NOMO-1 treated with dmso at 0.1 percent for 144 hours (cell line): ENCODE results near the gene DIS3L.
A peak's percentile ranks its signal among the peaks of the same experiment; 100 is the strongest.
"Not testable (repeated sequence)": the region's sequence is repeated elsewhere in the genome, so short reads cannot be mapped to it uniquely, and the experiment has no call there.

Experiments used
- DNase-seq: peaks from one replicate; lab custom pipeline; 2025; ENCODE audit not compliant: unreplicated experiment; lab: John Stamatoyannopoulos, UW

DIS3L gene

GRCh38 chr15:66293419-66294156, at the start of gene DIS3L:
Gene DIS3L (plus strand): TSS chr15:66293568. CDS start chr15:66293597, 29 bp downstream.
- peak; percentile 45 for DNase-seq

DNA sequence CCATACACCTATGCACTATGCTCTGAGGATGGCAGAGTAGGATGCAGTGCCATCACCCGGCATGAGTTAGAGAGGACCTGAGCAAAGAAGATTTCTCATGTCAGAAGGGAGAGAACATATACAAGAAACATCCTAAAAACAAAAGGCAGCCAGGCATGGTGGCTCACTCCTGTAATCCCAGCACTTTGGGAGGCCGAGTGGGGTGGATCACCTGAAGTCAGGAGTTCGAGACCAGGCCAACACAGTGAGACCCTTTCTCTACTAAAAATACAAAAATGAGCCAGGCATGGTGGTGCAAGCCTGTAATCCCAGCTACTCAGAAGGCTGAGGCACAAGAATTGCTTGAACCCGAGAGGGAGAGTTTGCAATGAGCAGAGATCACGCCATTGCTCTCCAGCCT, 47.5 kb upstream of the DIS3L start:
- not testable (repeated sequence) for DNase-seq

DNA sequence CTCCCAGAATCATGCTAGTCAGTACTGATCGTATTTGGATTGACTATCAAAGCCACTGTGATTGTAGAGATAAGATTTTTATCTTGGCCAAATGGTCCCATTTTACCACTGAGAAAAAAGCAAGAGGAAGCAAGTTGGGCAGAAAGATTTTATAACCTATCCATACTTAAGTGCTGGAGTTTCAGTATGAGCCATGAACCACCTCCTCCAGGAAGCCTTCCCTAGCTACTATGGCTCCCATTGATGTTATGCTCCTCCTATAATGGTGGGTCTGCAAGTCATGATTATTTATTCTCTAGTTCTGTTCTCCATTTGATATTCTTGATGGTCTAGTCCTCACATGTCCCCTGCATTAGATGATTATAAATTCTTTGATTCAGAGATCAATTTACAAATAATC, 46.4 kb upstream of the DIS3L start:
- no peak for DNase-seq

DNA sequence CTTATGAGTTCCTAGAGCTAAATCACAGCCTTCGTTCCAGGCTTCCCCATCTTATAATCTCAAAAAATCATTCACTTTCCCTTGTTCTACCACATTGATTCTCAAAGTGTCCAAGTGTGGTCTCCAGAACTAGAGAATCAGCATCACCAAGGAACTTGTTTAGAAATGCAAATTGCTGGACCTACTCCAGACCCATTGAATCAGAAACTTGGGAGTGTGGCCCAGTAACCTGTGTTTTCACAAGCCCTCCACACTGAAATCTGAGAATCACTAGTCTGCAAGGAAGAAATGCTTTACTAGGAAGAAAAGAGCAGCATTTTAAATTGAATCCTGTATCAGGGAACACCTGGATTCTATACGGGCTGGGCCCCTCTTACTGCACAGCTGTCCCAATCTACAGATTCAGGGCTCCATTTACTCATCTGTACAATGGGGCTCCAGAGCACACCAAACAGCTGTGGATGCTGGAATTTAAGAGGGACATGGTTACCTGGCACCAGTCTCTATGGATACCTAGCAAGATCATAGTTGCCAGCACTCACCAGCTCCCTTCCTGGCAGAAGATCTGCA, 43.7 kb upstream of the DIS3L start:
- DNase-seq, result no peak

DNA sequence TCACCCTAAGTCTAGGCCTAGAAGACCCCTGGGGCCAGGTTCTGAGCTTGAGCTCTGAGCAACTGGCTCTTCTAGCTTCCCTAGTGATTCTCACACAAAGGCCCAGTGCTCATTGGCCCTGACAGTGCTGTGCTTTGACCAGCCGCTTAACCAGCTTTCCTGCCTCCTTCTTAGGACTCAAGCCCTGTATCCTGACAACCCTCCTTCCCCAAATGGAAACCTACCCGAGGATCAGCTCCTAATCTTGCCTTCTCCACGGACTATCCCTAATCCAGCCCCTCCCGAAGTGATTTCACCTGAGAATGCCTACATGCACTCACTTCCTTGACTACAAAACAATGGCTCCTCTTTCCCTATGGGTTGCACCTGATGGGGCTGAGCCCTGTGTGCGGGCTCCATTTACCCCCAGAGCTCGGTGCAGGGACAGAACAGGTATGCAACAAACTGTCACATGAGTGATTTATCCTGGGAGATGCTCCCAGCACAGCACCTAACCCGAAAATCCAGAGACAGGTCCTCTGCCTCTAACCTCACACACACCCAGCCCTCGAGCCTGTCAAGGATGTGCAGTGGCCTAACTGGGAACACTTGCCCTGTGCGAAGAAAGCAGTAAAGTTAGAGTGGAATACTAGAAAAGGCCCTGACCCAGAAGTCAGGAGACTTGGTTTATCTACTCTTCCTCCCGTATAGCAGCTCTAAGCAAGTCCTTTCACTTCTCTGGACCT, 42.1 kb upstream of the DIS3L start:
- no peak for DNase-seq

GRCh38 chr15:66251790-66252684, 41.3 kb upstream of the DIS3L start:
- DNase-seq, result no peak

- DNase-seq, result no peak
Measured at GRCh38 chr15:66252685-66253417, 40.5 kb upstream of the DIS3L start.

- no peak for DNase-seq
Measured at GRCh38 chr15:66253418-66254088, 39.8 kb upstream of the DIS3L start, which contains the start of gene MEGF11. Gene MEGF11 (minus strand): TSS chr15:66253750. CDS start chr15:66128403, 125,347 bp downstream.

DNA sequence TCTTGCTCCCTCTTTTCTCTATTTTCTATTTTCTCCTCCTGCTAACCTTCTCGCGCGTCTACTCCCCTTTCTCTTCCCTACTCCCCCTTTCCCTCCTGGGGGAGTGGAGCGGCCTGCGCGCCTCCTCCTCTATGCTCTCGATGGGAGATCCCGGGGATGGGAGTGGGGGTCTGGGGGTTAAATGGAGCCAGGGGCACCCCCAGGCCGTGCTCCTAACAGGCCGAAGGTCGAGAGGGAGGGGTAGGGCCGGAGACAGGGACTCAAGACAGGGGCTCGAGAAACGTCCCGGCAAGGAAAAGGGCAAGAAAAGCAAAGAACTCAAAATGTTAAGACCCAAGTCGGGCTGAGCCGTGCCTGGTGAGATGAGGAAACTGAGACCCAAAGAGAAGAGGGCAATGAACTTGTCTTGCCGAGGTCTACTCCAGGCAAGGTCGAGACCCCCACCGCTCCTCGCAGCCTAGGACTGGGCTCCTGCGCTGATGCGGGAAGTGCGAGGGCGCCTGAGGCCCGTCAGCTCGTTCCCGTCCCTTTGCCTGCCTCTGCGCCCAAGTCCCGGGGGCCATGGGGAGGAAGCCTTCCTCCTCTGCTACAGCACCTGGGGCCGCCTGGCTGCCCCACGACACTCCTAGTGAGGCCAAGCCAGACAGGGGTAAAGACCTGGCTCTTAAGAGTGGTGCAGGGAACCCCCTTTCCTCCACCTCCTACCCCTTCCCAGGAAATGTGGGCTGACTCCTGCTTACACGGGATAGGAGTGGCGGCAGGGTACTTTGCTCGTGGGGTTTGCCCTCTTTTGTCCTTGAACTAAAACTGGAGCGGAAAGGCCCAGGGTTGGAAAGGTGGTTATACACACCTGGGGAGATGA, 39.0 kb upstream of the DIS3L start:
- no peak for DNase-seq

DNA sequence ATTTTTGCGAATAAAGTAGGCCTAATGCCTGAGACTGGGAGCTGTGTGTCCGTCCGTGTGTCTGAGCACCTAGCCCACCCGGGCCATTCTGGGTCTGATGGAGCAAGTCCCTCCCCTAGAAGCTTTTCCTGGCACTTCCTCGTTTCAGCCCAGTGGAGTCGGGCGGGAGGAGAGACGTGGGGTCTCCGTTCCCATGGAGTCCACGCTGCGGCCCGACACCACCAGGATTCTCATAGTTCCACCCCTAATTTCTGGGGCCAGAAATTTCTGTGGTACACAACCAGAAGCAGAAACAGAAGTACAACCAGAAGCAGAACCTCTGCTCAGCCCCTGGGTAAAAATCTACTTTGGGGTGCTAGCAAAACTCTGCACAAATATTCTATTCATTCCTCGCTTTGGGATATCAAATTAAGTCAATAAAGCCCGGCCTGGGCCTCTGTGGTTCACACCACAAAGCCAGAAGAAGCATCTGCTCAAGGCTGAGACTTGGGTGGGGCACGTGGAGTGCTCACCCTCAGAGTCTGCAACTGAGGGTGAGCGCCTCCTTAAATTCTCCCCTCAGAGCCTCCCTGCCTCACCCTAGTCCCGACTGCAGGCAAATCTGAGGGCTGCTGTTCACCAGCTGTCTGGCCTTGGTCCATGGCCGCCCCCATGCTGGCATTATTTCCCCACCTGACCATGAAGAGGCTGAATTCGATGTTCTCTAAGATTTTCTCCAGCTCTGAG, 38.3 kb upstream of the DIS3L start:
- DNase-seq, result no peak

DNA sequence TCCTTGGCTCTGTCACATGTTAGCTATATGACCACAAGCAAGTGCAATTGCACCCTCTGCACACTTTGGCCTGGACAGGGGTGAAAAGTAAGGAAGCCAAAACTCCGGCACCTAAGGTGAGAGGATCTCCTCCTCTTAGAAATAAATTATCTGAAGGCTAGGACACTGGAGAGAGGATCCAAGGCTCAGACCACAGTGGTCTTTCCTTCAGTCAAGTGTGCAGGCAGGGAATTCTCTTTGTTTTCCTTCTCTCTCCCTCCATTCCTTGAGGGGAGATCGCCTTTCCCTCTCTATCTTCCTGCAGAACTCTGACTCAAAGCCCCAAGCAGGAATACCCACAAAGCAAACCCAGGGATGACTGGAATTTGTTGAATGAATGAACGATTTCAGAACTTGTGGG, 36.7 kb upstream of the DIS3L start:
- DNase-seq, result no peak

GRCh38 chr15:66261056-66261455, 32.3 kb upstream of the DIS3L start:
- DNase-seq, result no peak

DNA sequence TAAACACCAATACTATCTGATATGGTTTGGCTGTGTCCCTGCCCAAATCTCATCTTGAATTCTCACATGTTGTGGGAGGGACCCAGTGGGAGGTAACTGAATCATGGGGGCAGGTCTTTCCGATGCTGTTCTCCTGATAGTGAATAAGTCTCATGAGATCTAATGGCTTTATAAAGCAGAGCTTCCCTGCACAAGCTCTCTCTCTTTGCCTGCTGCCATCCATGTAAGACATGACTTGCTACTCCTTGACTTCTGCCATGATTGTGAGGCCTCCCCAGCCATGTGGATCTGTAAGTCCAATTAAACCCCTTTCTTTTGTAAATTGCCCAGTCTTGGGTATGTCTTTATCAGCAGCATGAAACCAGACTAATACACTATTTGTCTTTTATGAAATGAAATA, 30.5 kb upstream of the DIS3L start:
- DNase-seq, result not testable (repeated sequence)

DNA sequence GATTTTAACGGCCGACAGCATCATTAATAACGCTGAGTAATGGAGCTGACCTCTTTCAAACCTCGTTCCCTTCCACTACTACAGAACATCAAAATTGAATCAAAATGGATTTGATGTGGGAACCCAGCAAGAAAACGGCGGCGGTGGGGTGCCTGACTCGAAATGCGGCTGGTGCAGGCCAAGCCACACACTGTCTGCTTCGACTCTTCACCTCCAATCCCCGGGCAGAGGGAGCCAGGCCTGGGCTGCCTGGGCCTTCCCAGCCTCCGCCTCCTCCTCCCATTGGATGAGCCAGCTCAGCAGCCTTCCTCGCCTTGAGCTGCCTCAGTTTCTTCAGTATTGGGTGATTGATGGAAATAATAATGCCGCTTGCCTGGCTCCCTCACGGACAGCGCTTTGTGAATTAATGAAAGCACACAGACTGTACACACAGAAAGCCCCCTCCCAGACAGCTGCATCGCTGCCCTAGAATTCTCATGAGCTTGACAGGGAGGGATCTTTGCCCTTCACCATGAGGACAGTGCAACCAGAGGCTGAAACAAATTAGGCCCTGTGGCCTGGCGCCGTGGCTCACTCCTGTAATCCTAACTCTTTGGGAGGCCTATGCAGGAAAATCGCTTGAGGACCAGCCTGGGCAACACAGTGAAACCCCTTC, 28.4 kb upstream of the DIS3L start:
- DNase-seq, result no peak

- peak; percentile 82 for DNase-seq
Measured at GRCh38 chr15:66269326-66270090, 23.9 kb upstream of the DIS3L start.

- no peak for DNase-seq
Measured at GRCh38 chr15:66270932-66271331, 22.4 kb upstream of the DIS3L start.

DNA sequence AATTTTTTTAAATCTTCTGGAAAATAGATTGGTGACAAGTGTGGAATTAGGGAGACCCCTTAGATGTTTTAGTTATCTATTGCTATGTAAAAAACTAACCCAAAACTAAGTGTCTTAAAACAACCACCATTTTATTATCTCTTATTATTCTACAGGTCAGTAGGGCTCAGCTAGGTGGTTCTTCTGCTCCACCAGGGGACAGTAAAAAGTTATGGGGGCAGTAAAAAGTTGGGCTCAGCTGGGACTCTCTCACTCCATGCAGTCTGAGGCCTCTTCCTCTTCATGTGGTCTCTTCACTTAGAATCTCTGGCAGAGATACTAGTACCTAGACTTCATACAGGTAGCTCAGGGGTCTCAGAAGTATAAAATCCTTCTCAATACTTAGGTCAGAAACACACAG, 18.0 kb upstream of the DIS3L start:
- DNase-seq, result no peak
